Astrocyte (in vitro differentiated cells and primary cell): ENCODE results near the gene LGALS3.

ENCODE experiments used
- CTCF ChIP-seq: IDR thresholded peaks from 2 replicates; pipeline ENCODE4 v1.5.1; 2011; ENCODE audit warnings: low read depth, mild to moderate bottlenecking, inconsistent platforms, low read length, moderate library complexity; ENCODE audit not compliant: insufficient read depth
- EZH2 ChIP-seq: IDR thresholded peaks from 2 replicates; pipeline ENCODE4 v1.6.1; 2012; ENCODE audit warnings: mild to moderate bottlenecking, low read length, inconsistent platforms; ENCODE audit not compliant: insufficient read depth

DNA sequence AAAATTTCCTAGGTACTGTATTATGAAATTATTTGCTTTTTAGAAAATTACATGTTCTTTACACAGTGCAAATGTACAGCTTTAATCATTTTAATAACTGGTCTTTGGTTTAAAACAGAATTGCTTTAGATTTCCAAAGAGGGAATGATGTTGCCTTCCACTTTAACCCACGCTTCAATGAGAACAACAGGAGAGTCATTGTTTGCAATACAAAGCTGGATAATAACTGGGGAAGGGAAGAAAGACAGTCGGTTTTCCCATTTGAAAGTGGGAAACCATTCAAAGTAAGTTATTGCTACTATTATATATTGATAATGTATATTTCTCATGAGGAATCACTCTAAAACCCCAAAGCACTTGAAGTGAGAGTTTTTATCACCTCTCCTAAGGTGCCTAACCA lies 13.4 kb downstream of the LGALS3 start:
- TF ChIP-seq CTCF (no peak), EZH2 (no peak)
